Stimulated activated CD4-positive, alpha-beta T cell treated with anti-CD3 and anti-CD28 coated beads, TNF-alpha, amount 100 ng/mL, for 24 hours (primary cell): ENCODE measurements around the gene ATP8B1.
"Not testable (repeated sequence)": the region's sequence is repeated elsewhere in the genome, so short reads cannot be mapped to it uniquely, and the experiment has no call there.

ENCODE experiments used
- DNase-seq, 3 experiments: peaks; one replicate each; pipeline ENCODE4 v3.0.0-alpha.2; 2020; ENCODE audit warnings: low read depth in 3 of 3

ATP8B1 gene

GRCh38 chr18:57803103-57803969 is at the start of gene ATP8B1:
ATP8B1 (minus strand) TSS chr18:57803315; CDS start chr18:57731807, 71,508 bp downstream.
- no peak for DNase-seq

GRCh38 chr18:57850063-57850462 is 46.9 kb upstream of the ATP8B1 start:
- DNase-seq, result no peak

GRCh38 chr18:57848374-57848773 is 45.3 kb upstream of the ATP8B1 start:
- not testable (repeated sequence) for DNase-seq

GRCh38 chr18:57847431-57847830 is 44.3 kb upstream of the ATP8B1 start:
- not testable (repeated sequence) for DNase-seq

GRCh38 chr18:57846258-57846657 is 43.1 kb upstream of the ATP8B1 start:
- DNase-seq, result no peak

- DNase-seq, result no peak
These were observed 42.5 kb upstream of the ATP8B1 start for GRCh38 chr18:57845605-57846074.

GRCh38 chr18:57844319-57844718 is 41.2 kb upstream of the ATP8B1 start:
- no peak for DNase-seq

- DNase-seq, result no peak
These were observed 40.3 kb upstream of the ATP8B1 start for GRCh38 chr18:57843386-57843785.

GRCh38 chr18:57841568-57841967 is 38.5 kb upstream of the ATP8B1 start:
- DNase-seq, result no peak

- DNase-seq, result no peak
These were observed 36.8 kb upstream of the ATP8B1 start for GRCh38 chr18:57839942-57840381.

- peak; percentile 6 to 53 (median 42) for DNase-seq
These were observed 34.9 kb upstream of the ATP8B1 start for GRCh38 chr18:57837917-57838548.

- no peak for DNase-seq
These were observed 33.4 kb upstream of the ATP8B1 start for GRCh38 chr18:57836557-57836956.

GRCh38 chr18:57835904-57836303 is 32.8 kb upstream of the ATP8B1 start:
- no peak for DNase-seq

- DNase-seq, result no peak
These were observed 31.5 kb upstream of the ATP8B1 start for GRCh38 chr18:57834616-57835015.

- DNase-seq, result peak in 2 of 3 experiments; percentile 11 to 12
These were observed 30.5 kb upstream of the ATP8B1 start for GRCh38 chr18:57833441-57834101.

GRCh38 chr18:57832730-57833129 is 29.6 kb upstream of the ATP8B1 start:
- no peak for DNase-seq

- no peak for DNase-seq
These were observed 28.7 kb upstream of the ATP8B1 start for GRCh38 chr18:57831597-57832377.

- DNase-seq, result no peak
These were observed 24.5 kb upstream of the ATP8B1 start for GRCh38 chr18:57827646-57828045.

- no peak for DNase-seq
These were observed 23.1 kb upstream of the ATP8B1 start for GRCh38 chr18:57826252-57826651.

GRCh38 chr18:57820583-57820982 is 17.5 kb upstream of the ATP8B1 start:
- not testable (repeated sequence) for DNase-seq

GRCh38 chr18:57819671-57820460 is 16.8 kb upstream of the ATP8B1 start:
- DNase-seq, result no peak
